ENCODE measurements around the gene BMPR1A. TPM values are rescaled to one million over a fixed set of nuclear protein-coding genes. Genes with fewer than 3 reads are reported as not detected.

BMPR1A gene
- total RNA-seq, 6 experiments from 2014 or later = 9.9 to 20.4 (median 12.4) TPM

- H3K4me3 ChIP-seq = no peak overlapping the region
- intact Hi-C loops (cut with DNase I) = no loop called here
- no peaks in the 10 kb centered on the region for H3K36me3 ChIP-seq
- TF ChIP-seq POLR2A (IDR thresholded peaks at IDR 0.05) (no peak), CTCF (IDR thresholded peaks at IDR 0.05) (no peak)
- DNase-seq (no peak), ATAC-seq (no peak)
- 81% methylated on average over 5 of the region's 8 CpGs for WGBS (ENCODE audit: insufficient coverage, low coverage, low lambda C conversion rate, missing lambda C conversion rate)
- no peaks in the 10 kb centered on the region for H3K27me3 ChIP-seq
- no peaks in the 10 kb centered on the region for H3K4me1 ChIP-seq
- no peaks in the 10 kb centered on the region for H3K9me3 ChIP-seq
- no peak overlapping the region for H3K27ac ChIP-seq
Measured at GRCh38 chr10:86718556-86718955, 37.9 kb upstream of the BMPR1A start.

GRCh38 chr10:86721232-86721631 lies 35.2 kb upstream of the BMPR1A start:
- H3K4me1 ChIP-seq = no peaks in the 10 kb centered on the region
- TF ChIP-seq POLR2A (IDR thresholded peaks at IDR 0.05) = no peak
- TF ChIP-seq CTCF (IDR thresholded peaks at IDR 0.05) = no peak
- intact Hi-C loops (cut with DNase I) = no loop called here
- DNase-seq = no peak
- 85% methylated on average over 3 of the region's 5 CpGs for WGBS (ENCODE audit: insufficient coverage, low coverage, low lambda C conversion rate, missing lambda C conversion rate)
- no peak overlapping the region for H3K4me3 ChIP-seq
- H3K27ac ChIP-seq = no peak overlapping the region
- no peaks in the 10 kb centered on the region for H3K36me3 ChIP-seq
- no peaks in the 10 kb centered on the region for H3K27me3 ChIP-seq
- no peaks in the 10 kb centered on the region for H3K9me3 ChIP-seq
- ATAC-seq = no peak

GRCh38 chr10:86723009-86723408 lies 33.4 kb upstream of the BMPR1A start:
- H3K4me3 ChIP-seq = no peak overlapping the region
- intact Hi-C loops (cut with DNase I) = no loop called here
- H3K4me1 ChIP-seq = no peaks in the 10 kb centered on the region
- DNase-seq (no peak), ATAC-seq (no peak)
- H3K27me3 ChIP-seq = no peaks in the 10 kb centered on the region
- no peaks in the 10 kb centered on the region for H3K9me3 ChIP-seq
- TF ChIP-seq CTCF (IDR thresholded peaks at IDR 0.05) = no peak
- no peak for TF ChIP-seq POLR2A (IDR thresholded peaks at IDR 0.05)
- H3K27ac ChIP-seq = no peak overlapping the region
- 79% methylated on average over 2 of the region's 2 CpGs for WGBS (ENCODE audit: insufficient coverage, low coverage, low lambda C conversion rate, missing lambda C conversion rate)
- no peaks in the 10 kb centered on the region for H3K36me3 ChIP-seq

- no peak overlapping the region for H3K4me3 ChIP-seq
- no peak for ATAC-seq
- H3K4me1 ChIP-seq = no peaks in the 10 kb centered on the region
- H3K27ac ChIP-seq = no peak overlapping the region
- WGBS (ENCODE audit: insufficient coverage, low coverage, low lambda C conversion rate, missing lambda C conversion rate) = 96% methylated on average over 4 of the region's 6 CpGs
- no peaks in the 10 kb centered on the region for H3K36me3 ChIP-seq
- no peaks in the 10 kb centered on the region for H3K27me3 ChIP-seq
- intact Hi-C loops (cut with DNase I) = no loop called here
- no peak for DNase-seq
- H3K9me3 ChIP-seq = no peaks in the 10 kb centered on the region
- TF ChIP-seq CTCF (IDR thresholded peaks at IDR 0.05) = no peak
- TF ChIP-seq POLR2A (IDR thresholded peaks at IDR 0.05) = no peak
Measured at GRCh38 chr10:86724445-86724844, 32.0 kb upstream of the BMPR1A start.

All from right lobe of liver (tissue), 6 donors.